IPS-20b (cell line): ENCODE measurements around the gene THSD7A.

Source experiments
- H3K27ac ChIP-seq: one replicate; pipeline ENCODE4 v1.5.1; 2013; ENCODE audit warnings: low read length
- H3K27me3 ChIP-seq: 2 replicates; pipeline ENCODE4 v1.6.1; 2013; ENCODE audit warnings: mild to moderate bottlenecking, low read length, inconsistent platforms; ENCODE audit not compliant: insufficient read depth
- H3K36me3 ChIP-seq: 2 replicates; pipeline ENCODE4 v1.6.1; 2013; ENCODE audit warnings: low read depth, mild to moderate bottlenecking, inconsistent platforms, low read length, moderate library complexity; ENCODE audit not compliant: insufficient read depth
- H3K4me1 ChIP-seq: 2 replicates; pipeline ENCODE4 v1.6.1; 2013; ENCODE audit warnings: mild to moderate bottlenecking, control low read depth, inconsistent platforms, low read length, moderate library complexity; ENCODE audit not compliant: insufficient read depth
- H3K4me3 ChIP-seq: 2 replicates; pipeline ENCODE4 v1.5.1; 2013; ENCODE audit warnings: mild to moderate bottlenecking, low read length, inconsistent platforms
- H3K9ac ChIP-seq: 2 replicates; pipeline ENCODE4 v1.6.1; 2013; ENCODE audit warnings: low read depth, mild to moderate bottlenecking, inconsistent platforms, low read length, moderate library complexity
- H3K9me3 ChIP-seq: 2 replicates; pipeline ENCODE4 v1.6.1; 2013; ENCODE audit warnings: mild to moderate bottlenecking, low read depth, low read length, inconsistent platforms; ENCODE audit not compliant: insufficient read depth

THSD7A gene

GRCh38 chr7:11434366-11434765 is 397.6 kb downstream of the THSD7A start:
- Histone ChIP-seq H3K27me3 (no peaks in the 10 kb centered on the region), H3K4me1 (peaks cover 6% of the 10 kb centered on the region; the same call in 1 of the 2 replicates), H3K27ac (no peak overlapping the region), H3K9me3 (peaks cover 9% of the 10 kb centered on the region; the same call in 1 of the 2 replicates), H3K36me3 (peaks cover 6% of the 10 kb centered on the region; the same call in 1 of the 2 replicates), H3K9ac (no peak overlapping the region), H3K4me3 (no peak overlapping the region)

- Histone ChIP-seq H3K4me3 (no peak overlapping the region), H3K9ac (no peak overlapping the region), H3K36me3 (peaks cover 6% of the 10 kb centered on the region; the same call in 1 of the 2 replicates), H3K4me1 (no peaks in the 10 kb centered on the region), H3K27ac (no peak overlapping the region), H3K9me3 (peaks cover 9% of the 10 kb centered on the region; the same call in 1 of the 2 replicates), H3K27me3 (no peaks in the 10 kb centered on the region)
Measured at GRCh38 chr7:11430841-11431240, 401.2 kb downstream of the THSD7A start.

GRCh38 chr7:11430112-11430511 is 401.9 kb downstream of the THSD7A start:
- Histone ChIP-seq H3K4me3 (no peak overlapping the region), H3K9ac (no peak overlapping the region), H3K9me3 (peaks cover 2% of the 10 kb centered on the region; the same call in 1 of the 2 replicates), H3K36me3 (peaks cover under 1% of the 10 kb centered on the region; the same call in 1 of the 2 replicates), H3K27me3 (no peaks in the 10 kb centered on the region), H3K4me1 (no peaks in the 10 kb centered on the region), H3K27ac (no peak overlapping the region)

- no peaks in the 10 kb centered on the region for H3K27me3 ChIP-seq
- no peaks in the 10 kb centered on the region for H3K4me1 ChIP-seq
- no peak overlapping the region for H3K4me3 ChIP-seq
- no peaks in the 10 kb centered on the region for H3K9me3 ChIP-seq
- no peak overlapping the region for H3K27ac ChIP-seq
- no peak overlapping the region for H3K9ac ChIP-seq
- H3K36me3 ChIP-seq: no peaks in the 10 kb centered on the region
Measured at GRCh38 chr7:11428877-11429581, 403.0 kb downstream of the THSD7A start.

- no peak overlapping the region for H3K9ac ChIP-seq
- no peak overlapping the region for H3K4me3 ChIP-seq
- H3K27me3 ChIP-seq: no peaks in the 10 kb centered on the region
Measured at GRCh38 chr7:11427686-11428273, 404.2 kb downstream of the THSD7A start.

GRCh38 chr7:11424006-11424405 is 408.0 kb downstream of the THSD7A start:
- H3K36me3 ChIP-seq: no peaks in the 10 kb centered on the region
- H3K4me3 ChIP-seq: no peak overlapping the region
- H3K9me3 ChIP-seq: peaks cover 21% of the 10 kb centered on the region
- H3K27me3 ChIP-seq: no peaks in the 10 kb centered on the region
- no peaks in the 10 kb centered on the region for H3K4me1 ChIP-seq
- no peak overlapping the region for H3K9ac ChIP-seq
- no peak overlapping the region for H3K27ac ChIP-seq

More at GRCh38 chr7:11427686-11428273, 404.2 kb downstream of the THSD7A start:
- H3K9me3 ChIP-seq: no peaks in the 10 kb centered on the region
- no peaks in the 10 kb centered on the region for H3K4me1 ChIP-seq
- no peaks in the 10 kb centered on the region for H3K36me3 ChIP-seq
- H3K27ac ChIP-seq: no peak overlapping the region

GRCh38 chr7:11420049-11420448 is 411.9 kb downstream of the THSD7A start:
- H3K36me3 ChIP-seq: no peaks in the 10 kb centered on the region
- H3K4me3 ChIP-seq: no peak overlapping the region
- H3K4me1 ChIP-seq: peaks cover 10% of the 10 kb centered on the region
- H3K27ac ChIP-seq: no peak overlapping the region
- H3K9me3 ChIP-seq: peaks cover 21% of the 10 kb centered on the region
- no peaks in the 10 kb centered on the region for H3K27me3 ChIP-seq
- H3K9ac ChIP-seq: no peak overlapping the region

GRCh38 chr7:11416641-11417458 is 415.1 kb downstream of the THSD7A start:
- Histone ChIP-seq H3K27ac (no peak overlapping the region), H3K4me1 (peaks cover 10% of the 10 kb centered on the region), H3K27me3 (no peaks in the 10 kb centered on the region), H3K9me3 (peaks cover 21% of the 10 kb centered on the region), H3K4me3 (no peak overlapping the region), H3K9ac (no peak overlapping the region), H3K36me3 (no peaks in the 10 kb centered on the region)

- Histone ChIP-seq H3K4me3 (no peak overlapping the region), H3K36me3 (no peaks in the 10 kb centered on the region), H3K9me3 (peaks cover 8% of the 10 kb centered on the region), H3K9ac (no peak overlapping the region), H3K27ac (no peak overlapping the region), H3K27me3 (no peaks in the 10 kb centered on the region), H3K4me1 (peaks cover 10% of the 10 kb centered on the region)
Measured at GRCh38 chr7:11415101-11415500, 416.9 kb downstream of the THSD7A start.

- Histone ChIP-seq H3K9me3 (no peaks in the 10 kb centered on the region), H3K4me3 (no peak overlapping the region), H3K36me3 (no peaks in the 10 kb centered on the region), H3K9ac (no peak overlapping the region), H3K4me1 (peaks cover 10% of the 10 kb centered on the region), H3K27ac (no peak overlapping the region), H3K27me3 (no peaks in the 10 kb centered on the region)
Measured at GRCh38 chr7:11413901-11414300, 418.1 kb downstream of the THSD7A start.

- Histone ChIP-seq H3K27ac (no peak overlapping the region), H3K4me3 (no peak overlapping the region), H3K9me3 (no peaks in the 10 kb centered on the region), H3K27me3 (no peaks in the 10 kb centered on the region), H3K9ac (no peak overlapping the region), H3K4me1 (peaks cover 8% of the 10 kb centered on the region), H3K36me3 (no peaks in the 10 kb centered on the region)
Measured at GRCh38 chr7:11412036-11412435, 420.0 kb downstream of the THSD7A start.
